Liver (tissue), 9 donors: ENCODE data around the gene EVL. TPM values are rescaled to one million over a fixed set of nuclear protein-coding genes. Genes with fewer than 3 reads are reported as not detected.

Source experiments
- DNase-seq: peaks from one replicate; pipeline ENCODE4 v3.0.0-alpha.2; 2017; ENCODE audit warnings: low spot score
- H3K27ac ChIP-seq, 2 donors: one replicate each; pipeline ENCODE4 v1.7.0; 2013; ENCODE audit warnings: inconsistent platforms in 2 of 2, low read length in 2 of 2, control low read depth in 1 of 2, low read depth in 1 of 2, mild to moderate bottlenecking in 1 of 2
- H3K27me3 ChIP-seq, 4 donors: one replicate each; pipeline versions ENCODE4 v1.6.1 to v1.7.0; 2013; ENCODE audit warnings: low read length in 3 of 4, inconsistent platforms in 1 of 4, mild to moderate bottlenecking in 1 of 4, moderate library complexity in 1 of 4; ENCODE audit not compliant: control insufficient read depth in 4 of 4, insufficient read depth in 4 of 4
- H3K36me3 ChIP-seq, 4 donors: one replicate each; pipeline versions ENCODE4 v1.6.1 to v1.7.0; 2013; ENCODE audit warnings: low read length in 3 of 4, mild to moderate bottlenecking in 3 of 4, low read depth in 1 of 4, moderate library complexity in 1 of 4; ENCODE audit not compliant: control insufficient read depth in 4 of 4, insufficient read depth in 3 of 4
- H3K4me1 ChIP-seq, 4 donors: one replicate each; pipeline versions ENCODE4 v1.6.1 to v1.7.0; 2013; ENCODE audit warnings: low read length in 3 of 4, mild to moderate bottlenecking in 3 of 4, moderate library complexity in 1 of 4; ENCODE audit not compliant: control insufficient read depth in 4 of 4, insufficient read depth in 4 of 4
- H3K4me3 ChIP-seq, 3 donors: one replicate each; pipeline versions ENCODE4 v1.6.1 to v1.7.0; 2013; ENCODE audit warnings: low read length in 3 of 3, control low read depth in 1 of 3, low read depth in 1 of 3, mild to moderate bottlenecking in 1 of 3
- H3K9ac ChIP-seq, 2 donors: one replicate each; pipeline ENCODE4 v1.7.0; 2013; ENCODE audit warnings: low read length in 2 of 2, mild to moderate bottlenecking in 2 of 2, moderate library complexity in 2 of 2, control low read depth in 1 of 2, low read depth in 1 of 2
- H3K9me3 ChIP-seq, 4 donors: one replicate each; pipeline versions ENCODE4 v1.6.1 to v1.7.0; 2013; ENCODE audit warnings: low read length in 3 of 4; ENCODE audit not compliant: control insufficient read depth in 4 of 4
- EGR1 ChIP-seq, 2 donors: IDR thresholded peaks; 2 replicates each; pipeline ENCODE4 v1.6.1; 2016 to 2018; ENCODE audit warnings: antibody characterized with exemption in 2 of 2, low read depth in 2 of 2
- FOXA1 ChIP-seq: IDR thresholded peaks from 2 replicates; pipeline ENCODE4 v1.6.1; 2016; ENCODE audit warnings: antibody characterized with exemption
- FOXA2 ChIP-seq: IDR thresholded peaks from 2 replicates; pipeline ENCODE4 v1.6.1; 2016; ENCODE audit warnings: antibody characterized with exemption
- GABPA ChIP-seq, 2 donors: IDR thresholded peaks in 1 of 2; conservative IDR thresholded peaks in 1 of 2; 2 replicates each; pipeline ENCODE4 v1.6.1; 2016; ENCODE audit warnings: antibody characterized with exemption in 2 of 2, mild to moderate bottlenecking in 1 of 2, moderate library complexity in 1 of 2
- HNF4A ChIP-seq, 2 donors: conservative IDR thresholded peaks; 2 replicates each; pipeline ENCODE4 v1.6.1; 2016; ENCODE audit warnings: antibody characterized with exemption in 2 of 2, mild to moderate bottlenecking in 2 of 2
- HNF4G ChIP-seq: IDR thresholded peaks from 2 replicates; pipeline ENCODE4 v1.6.1; 2016; ENCODE audit warnings: antibody characterized with exemption
- JUND ChIP-seq, 2 donors: IDR thresholded peaks; 2 replicates each; pipeline ENCODE4 v1.6.1; 2016; ENCODE audit warnings: antibody characterized with exemption in 2 of 2
- NR2F2 ChIP-seq: IDR thresholded peaks from 2 replicates; pipeline ENCODE4 v1.6.1; 2016; ENCODE audit warnings: antibody characterized with exemption
- RAD21 ChIP-seq, 2 donors: IDR thresholded peaks; 2 replicates each; pipeline ENCODE4 v1.6.1; 2016; ENCODE audit warnings: antibody characterized with exemption in 2 of 2, mild to moderate bottlenecking in 2 of 2
- SP1 ChIP-seq: IDR thresholded peaks from 2 replicates; pipeline ENCODE4 v1.6.1; 2018; ENCODE audit warnings: antibody characterized with exemption, mild to moderate bottlenecking
- TAF1 ChIP-seq: conservative IDR thresholded peaks from 2 replicates; pipeline ENCODE4 v1.6.1; 2016; ENCODE audit warnings: antibody characterized with exemption, mild to moderate bottlenecking
- YY1 ChIP-seq: IDR thresholded peaks from 2 replicates; pipeline ENCODE4 v1.6.1; 2016; ENCODE audit warnings: antibody characterized with exemption, mild to moderate bottlenecking
- WGBS: extraction: QIAGEN DNeasy Blood & Tissue Kit; methylation state at CpG from one replicate; pipeline ENCODE4 v1.1.7; 2013; 5-methylcytosine and 5-hydroxymethylcytosine counted together
- polyA plus RNA-seq, 2 donors: library from polyadenylated mRNA; stranded (reverse) in 1 of 2; unstranded in 1 of 2; fragments of 200-250 nt in 1 of 2; fragments of >200 nt in 1 of 2; fragmentation: Nextera tagmentation in 1 of 2; extraction: Ambion mirVana in 1 of 2; gene quantifications; one replicate each; pipeline versions ENCODE4 v1.2.1 to v1.2.3, GENCODE V29; 2013 to 2015
- total RNA-seq, 2 donors: library from RNA; depleted of rRNA; stranded (reverse); fragments of >200 nt; gene quantifications; one replicate each; pipeline ENCODE4 v1.2.3, GENCODE V29; 2014
- TF ChIP-seq, protein P1 (sequence below): IDR thresholded peaks from 2 replicates; pipeline ENCODE4 v1.6.1; 2016; ENCODE audit warnings: antibody characterized with exemption
- TF ChIP-seq, protein P2 (sequence below): IDR thresholded peaks from 2 replicates; pipeline ENCODE4 v1.6.1; 2016; ENCODE audit warnings: antibody characterized with exemption
- TF ChIP-seq, protein P3 (sequence below): fragments of 150-350 bp; IDR thresholded peaks from 2 replicates; pipeline ENCODE4 v1.5.1; 2017; ENCODE audit warnings: improper control_type of control experiment, low read depth, low read length; ENCODE audit not compliant: missing input control
- TF ChIP-seq, protein P4 (sequence below): IDR thresholded peaks from 2 replicates; pipeline ENCODE4 v1.6.1; 2016; ENCODE audit warnings: antibody characterized with exemption, mild to moderate bottlenecking
- TF ChIP-seq, protein P5 (sequence below): IDR thresholded peaks from 2 replicates; pipeline ENCODE4 v1.6.1; 2016; ENCODE audit warnings: antibody characterized with exemption
- donor health status: healthy.
- donor health status: healthy.
- donor health status: healthy.
- donor health status: healthy.
- donor health status: healthy.

The EVL gene
- total and polyA plus RNA-seq, 4 donors = 11.3 to 85.9 (median 33.9) TPM

DNA sequence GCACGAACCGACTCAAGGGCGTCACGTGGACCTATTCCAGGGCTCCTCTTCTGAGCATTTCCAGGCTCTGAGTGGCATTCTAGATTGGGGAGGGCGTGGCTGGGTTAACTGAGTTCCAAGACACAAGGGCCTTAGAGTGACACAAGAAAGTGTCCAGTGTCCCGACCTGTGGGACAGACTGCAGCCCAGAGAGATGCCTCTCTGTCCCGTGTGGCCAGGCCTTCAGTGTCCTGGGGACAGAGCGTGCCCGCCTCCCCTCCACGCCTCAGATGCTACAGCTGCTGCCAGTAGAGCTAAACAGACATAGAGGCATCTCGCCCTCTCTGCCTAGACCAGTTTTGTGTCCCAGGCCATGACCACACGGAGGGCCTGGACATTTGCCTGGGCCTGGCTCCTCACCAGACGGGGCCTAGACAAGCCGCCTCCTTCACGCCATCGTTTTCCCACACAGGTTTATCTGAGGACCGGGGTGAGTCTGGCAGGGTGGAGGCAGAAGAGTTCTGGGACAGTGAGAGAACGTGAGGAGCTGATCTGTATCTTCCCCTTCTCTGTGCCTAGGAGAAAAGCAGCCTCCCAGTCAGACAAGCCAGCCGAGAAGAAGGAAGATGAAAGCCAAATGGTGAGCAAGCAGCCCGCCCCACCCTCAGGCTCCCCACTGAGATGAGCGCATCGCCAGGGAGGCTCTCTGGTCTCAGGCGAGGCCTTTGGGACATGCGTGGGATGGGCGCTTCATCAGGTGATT lies 67.1 kb downstream of the EVL start:
- Histone ChIP-seq H3K9ac (no peak overlapping the region), H3K4me1 (no peaks in the 10 kb centered on the region), H3K36me3 (peaks cover 15 to 58% (median 24%) of the 10 kb centered on the region in 4 donors), H3K27me3 (no peaks in the 10 kb centered on the region), H3K27ac (no peak overlapping the region), H3K4me3 (no peak overlapping the region), H3K9me3 (no peaks in the 10 kb centered on the region)
- no peak for DNase-seq
- 94% methylated on average over 25 of the region's 25 CpGs for WGBS
- TF ChIP-seq, protein P1, sequence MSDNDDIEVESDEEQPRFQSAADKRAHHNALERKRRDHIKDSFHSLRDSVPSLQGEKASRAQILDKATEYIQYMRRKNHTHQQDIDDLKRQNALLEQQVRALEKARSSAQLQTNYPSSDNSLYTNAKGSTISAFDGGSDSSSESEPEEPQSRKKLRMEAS = no peak
- TF ChIP-seq, protein P2, sequence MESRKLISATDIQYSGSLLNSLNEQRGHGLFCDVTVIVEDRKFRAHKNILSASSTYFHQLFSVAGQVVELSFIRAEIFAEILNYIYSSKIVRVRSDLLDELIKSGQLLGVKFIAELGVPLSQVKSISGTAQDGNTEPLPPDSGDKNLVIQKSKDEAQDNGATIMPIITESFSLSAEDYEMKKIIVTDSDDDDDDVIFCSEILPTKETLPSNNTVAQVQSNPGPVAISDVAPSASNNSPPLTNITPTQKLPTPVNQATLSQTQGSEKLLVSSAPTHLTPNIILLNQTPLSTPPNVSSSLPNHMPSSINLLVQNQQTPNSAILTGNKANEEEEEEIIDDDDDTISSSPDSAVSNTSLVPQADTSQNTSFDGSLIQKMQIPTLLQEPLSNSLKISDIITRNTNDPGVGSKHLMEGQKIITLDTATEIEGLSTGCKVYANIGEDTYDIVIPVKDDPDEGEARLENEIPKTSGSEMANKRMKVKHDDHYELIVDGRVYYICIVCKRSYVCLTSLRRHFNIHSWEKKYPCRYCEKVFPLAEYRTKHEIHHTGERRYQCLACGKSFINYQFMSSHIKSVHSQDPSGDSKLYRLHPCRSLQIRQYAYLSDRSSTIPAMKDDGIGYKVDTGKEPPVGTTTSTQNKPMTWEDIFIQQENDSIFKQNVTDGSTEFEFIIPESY = no peak
- TF ChIP-seq HNF4G (no peak), FOXA1 (no peak), FOXA2 (no peak), SP1 (no peak), NR2F2 (no peak)
- TF ChIP-seq, protein P3, sequence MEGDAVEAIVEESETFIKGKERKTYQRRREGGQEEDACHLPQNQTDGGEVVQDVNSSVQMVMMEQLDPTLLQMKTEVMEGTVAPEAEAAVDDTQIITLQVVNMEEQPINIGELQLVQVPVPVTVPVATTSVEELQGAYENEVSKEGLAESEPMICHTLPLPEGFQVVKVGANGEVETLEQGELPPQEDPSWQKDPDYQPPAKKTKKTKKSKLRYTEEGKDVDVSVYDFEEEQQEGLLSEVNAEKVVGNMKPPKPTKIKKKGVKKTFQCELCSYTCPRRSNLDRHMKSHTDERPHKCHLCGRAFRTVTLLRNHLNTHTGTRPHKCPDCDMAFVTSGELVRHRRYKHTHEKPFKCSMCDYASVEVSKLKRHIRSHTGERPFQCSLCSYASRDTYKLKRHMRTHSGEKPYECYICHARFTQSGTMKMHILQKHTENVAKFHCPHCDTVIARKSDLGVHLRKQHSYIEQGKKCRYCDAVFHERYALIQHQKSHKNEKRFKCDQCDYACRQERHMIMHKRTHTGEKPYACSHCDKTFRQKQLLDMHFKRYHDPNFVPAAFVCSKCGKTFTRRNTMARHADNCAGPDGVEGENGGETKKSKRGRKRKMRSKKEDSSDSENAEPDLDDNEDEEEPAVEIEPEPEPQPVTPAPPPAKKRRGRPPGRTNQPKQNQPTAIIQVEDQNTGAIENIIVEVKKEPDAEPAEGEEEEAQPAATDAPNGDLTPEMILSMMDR = no peak

DNA sequence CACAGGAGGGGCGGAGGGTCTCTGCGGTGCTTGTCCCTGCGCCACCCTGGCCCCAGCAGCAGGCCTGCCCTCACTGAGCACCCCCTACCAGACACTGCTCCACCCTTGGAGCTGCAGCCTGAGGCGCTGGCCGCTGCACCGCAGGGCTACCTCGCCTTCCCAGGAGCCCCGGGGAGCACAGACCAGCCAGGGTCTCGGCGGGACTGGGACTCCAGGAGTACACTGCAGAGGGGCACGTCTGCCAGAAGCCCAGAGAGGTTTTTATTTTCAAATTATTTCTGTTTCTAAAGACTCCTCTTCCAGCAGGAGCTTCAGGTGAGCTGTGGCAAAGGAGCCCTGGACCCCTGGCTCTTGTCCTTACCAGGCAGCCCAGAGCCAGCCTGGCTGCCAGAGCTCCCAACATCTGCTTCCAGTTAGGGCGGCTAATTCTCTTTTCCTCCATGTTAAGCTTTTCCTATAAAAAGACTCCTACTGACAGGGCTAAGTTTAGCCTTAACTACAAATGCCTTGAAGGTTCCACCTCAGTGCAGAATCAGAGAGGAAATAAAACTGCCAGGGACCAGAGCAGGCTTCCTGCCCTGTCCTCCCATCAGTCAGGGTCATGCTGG lies 67.8 kb downstream of the EVL start:
- Histone ChIP-seq H3K4me3 (no peak overlapping the region), H3K9ac (no peak overlapping the region), H3K4me1 (no peaks in the 10 kb centered on the region), H3K9me3 (no peaks in the 10 kb centered on the region), H3K36me3 (peaks cover 15 to 55% (median 25%) of the 10 kb centered on the region in 4 donors), H3K27ac (no peak overlapping the region), H3K27me3 (no peaks in the 10 kb centered on the region)
- DNase-seq = no peak
- WGBS = 97% methylated on average over 12 of the region's 12 CpGs
- TF ChIP-seq YY1 = no peak
- no peak for TF ChIP-seq JUND (IDR thresholded peaks at IDR 0.05)
- no peak for TF ChIP-seq HNF4A (conservative IDR thresholded peaks at IDR 0.05)
- TF ChIP-seq HNF4G = no peak
- TF ChIP-seq, protein P3 = no peak
- TF ChIP-seq FOXA1 = no peak
- no peak for TF ChIP-seq SP1
- no peak for TF ChIP-seq TAF1
- no peak for TF ChIP-seq RAD21 (IDR thresholded peaks at IDR 0.05)
- no peak for TF ChIP-seq EGR1 (IDR thresholded peaks at IDR 0.05; ENCODE audit: low read depth in 2 of 2)
- no peak for TF ChIP-seq FOXA2
- no peak for TF ChIP-seq NR2F2
- TF ChIP-seq, protein P4, sequence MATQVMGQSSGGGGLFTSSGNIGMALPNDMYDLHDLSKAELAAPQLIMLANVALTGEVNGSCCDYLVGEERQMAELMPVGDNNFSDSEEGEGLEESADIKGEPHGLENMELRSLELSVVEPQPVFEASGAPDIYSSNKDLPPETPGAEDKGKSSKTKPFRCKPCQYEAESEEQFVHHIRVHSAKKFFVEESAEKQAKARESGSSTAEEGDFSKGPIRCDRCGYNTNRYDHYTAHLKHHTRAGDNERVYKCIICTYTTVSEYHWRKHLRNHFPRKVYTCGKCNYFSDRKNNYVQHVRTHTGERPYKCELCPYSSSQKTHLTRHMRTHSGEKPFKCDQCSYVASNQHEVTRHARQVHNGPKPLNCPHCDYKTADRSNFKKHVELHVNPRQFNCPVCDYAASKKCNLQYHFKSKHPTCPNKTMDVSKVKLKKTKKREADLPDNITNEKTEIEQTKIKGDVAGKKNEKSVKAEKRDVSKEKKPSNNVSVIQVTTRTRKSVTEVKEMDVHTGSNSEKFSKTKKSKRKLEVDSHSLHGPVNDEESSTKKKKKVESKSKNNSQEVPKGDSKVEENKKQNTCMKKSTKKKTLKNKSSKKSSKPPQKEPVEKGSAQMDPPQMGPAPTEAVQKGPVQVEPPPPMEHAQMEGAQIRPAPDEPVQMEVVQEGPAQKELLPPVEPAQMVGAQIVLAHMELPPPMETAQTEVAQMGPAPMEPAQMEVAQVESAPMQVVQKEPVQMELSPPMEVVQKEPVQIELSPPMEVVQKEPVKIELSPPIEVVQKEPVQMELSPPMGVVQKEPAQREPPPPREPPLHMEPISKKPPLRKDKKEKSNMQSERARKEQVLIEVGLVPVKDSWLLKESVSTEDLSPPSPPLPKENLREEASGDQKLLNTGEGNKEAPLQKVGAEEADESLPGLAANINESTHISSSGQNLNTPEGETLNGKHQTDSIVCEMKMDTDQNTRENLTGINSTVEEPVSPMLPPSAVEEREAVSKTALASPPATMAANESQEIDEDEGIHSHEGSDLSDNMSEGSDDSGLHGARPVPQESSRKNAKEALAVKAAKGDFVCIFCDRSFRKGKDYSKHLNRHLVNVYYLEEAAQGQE = no peak
- no peak for TF ChIP-seq GABPA (IDR thresholded peaks at IDR 0.05 in 1 of 2, conservative IDR thresholded peaks at IDR 0.05 in 1 of 2)
- TF ChIP-seq, protein P2 = no peak
- TF ChIP-seq, protein P5, sequence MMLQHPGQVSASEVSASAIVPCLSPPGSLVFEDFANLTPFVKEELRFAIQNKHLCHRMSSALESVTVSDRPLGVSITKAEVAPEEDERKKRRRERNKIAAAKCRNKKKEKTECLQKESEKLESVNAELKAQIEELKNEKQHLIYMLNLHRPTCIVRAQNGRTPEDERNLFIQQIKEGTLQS = no peak
